ENCODE measurements around the gene MYBPHL.
A peak's percentile ranks its signal among the peaks of the same experiment; 100 is the strongest.

MYBPHL gene

DNA sequence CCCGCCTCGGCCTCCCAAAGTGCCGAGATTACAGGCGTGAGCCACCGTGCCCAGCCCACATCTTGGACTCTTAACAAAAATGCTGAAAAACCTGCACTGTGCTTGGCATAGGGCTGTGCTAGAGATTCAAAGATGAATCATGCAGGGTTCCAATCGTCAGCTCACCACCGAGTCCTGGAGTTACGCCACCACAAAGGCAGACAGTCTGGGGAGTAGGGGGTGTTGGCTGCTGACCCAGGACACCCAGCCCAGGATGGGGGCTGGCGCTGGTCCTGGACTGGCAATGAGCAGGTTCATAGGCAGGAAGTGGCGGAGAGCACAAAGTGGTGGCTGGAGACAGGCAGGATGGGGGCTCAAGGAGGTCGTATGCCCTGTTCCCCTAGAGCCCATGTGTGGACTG lies 39.8 kb downstream of the MYBPHL start:
- DNase-seq (ENCODE audit: insufficient read length) (no peak), FAIRE-seq (no peak)
- no peak for TF ChIP-seq TAF1 (IDR thresholded peaks at IDR 0.05; ENCODE audit: borderline replicate concordance, low read depth, low read length)

DNA sequence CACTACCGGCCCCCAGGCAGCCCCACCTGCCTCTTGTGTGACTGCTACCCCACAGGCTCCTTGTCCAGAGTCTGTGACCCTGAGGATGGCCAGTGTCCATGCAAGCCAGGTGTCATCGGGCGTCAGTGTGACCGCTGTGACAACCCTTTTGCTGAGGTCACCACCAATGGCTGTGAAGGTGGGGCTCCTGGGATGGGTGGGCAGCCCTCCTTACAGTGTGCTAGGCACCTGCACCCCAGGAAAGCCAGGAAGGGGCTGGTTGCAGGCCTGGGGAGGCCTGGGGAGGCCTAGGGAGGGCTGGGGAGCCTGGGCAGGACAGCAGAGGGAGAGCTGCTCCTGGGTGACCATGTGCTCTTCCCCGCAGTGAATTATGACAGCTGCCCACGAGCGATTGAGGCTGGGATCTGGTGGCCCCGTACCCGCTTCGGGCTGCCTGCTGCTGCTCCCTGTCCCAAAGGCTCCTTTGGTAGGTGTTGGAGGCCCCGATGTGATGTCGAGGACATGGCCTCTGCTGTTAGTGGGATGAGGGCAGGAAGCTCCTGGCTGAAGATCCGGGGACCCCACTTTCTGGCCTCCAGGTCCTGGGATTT lies 41.0 kb downstream of the MYBPHL start:
- FAIRE-seq (no peak), DNase-seq (ENCODE audit: insufficient read length) (no peak)
- TF ChIP-seq TAF1 (IDR thresholded peaks at IDR 0.05; ENCODE audit: borderline replicate concordance, low read depth, low read length): no peak
- no peak for TF ChIP-seq POLR2A (IDR thresholded peaks at IDR 0.05; ENCODE audit: low read depth, low read length)
- no peak for TF ChIP-seq POLR2AphosphoS5 (IDR thresholded peaks at IDR 0.05; ENCODE audit: low read depth, low read length)

DNA sequence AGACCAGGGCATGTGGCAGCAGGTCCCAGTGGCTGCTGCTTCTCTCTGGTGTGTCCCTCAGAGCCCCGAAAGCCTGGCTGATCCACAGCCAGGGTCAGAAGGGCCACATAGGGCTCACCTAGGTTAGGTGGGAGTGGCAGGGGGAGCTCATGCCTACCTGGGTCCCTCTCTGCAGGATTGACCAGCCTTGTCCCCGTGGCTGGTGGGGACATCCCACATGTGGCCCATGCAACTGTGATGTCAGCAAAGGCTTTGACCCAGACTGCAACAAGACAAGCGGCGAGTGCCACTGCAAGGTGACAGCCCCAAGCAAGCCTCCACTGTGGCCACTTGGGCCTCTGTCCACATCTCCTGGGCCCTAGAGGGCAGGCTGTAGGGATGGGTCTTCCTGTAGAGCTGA lies 41.8 kb downstream of the MYBPHL start:
- no peak for TF ChIP-seq POLR2AphosphoS5 (IDR thresholded peaks at IDR 0.05; ENCODE audit: low read depth, low read length)
- no peak for TF ChIP-seq TAF1 (IDR thresholded peaks at IDR 0.05; ENCODE audit: borderline replicate concordance, low read depth, low read length)
- no peak for TF ChIP-seq POLR2A (IDR thresholded peaks at IDR 0.05; ENCODE audit: low read depth, low read length)
- DNase-seq (ENCODE audit: insufficient read length) (no peak), FAIRE-seq (no peak)

DNA sequence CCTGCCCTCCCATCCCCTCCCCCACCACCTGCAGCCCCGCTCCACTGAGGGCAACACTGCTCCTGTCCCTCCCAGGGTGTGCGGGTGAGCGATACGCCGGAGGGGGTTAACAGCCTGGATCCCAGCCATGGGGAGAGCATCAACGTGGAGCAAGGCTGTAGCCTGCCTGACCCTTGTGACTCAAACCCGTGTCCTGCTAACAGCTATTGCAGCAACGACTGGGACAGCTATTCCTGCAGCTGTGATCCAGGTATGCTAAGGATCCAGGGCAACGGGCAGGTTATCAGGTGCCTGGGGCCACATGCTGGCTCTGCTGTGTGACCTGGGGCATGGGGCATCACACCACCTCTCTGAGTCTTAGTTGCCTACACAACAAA lies 42.4 kb downstream of the MYBPHL start:
- TF ChIP-seq POLR2AphosphoS5 (IDR thresholded peaks at IDR 0.05; ENCODE audit: low read depth, low read length) (no peak), POLR2A (IDR thresholded peaks at IDR 0.05; ENCODE audit: low read depth, low read length) (no peak), TAF1 (IDR thresholded peaks at IDR 0.05; ENCODE audit: borderline replicate concordance, low read depth, low read length) (no peak)
- no peak for DNase-seq (ENCODE audit: insufficient read length)
- no peak for FAIRE-seq

DNA sequence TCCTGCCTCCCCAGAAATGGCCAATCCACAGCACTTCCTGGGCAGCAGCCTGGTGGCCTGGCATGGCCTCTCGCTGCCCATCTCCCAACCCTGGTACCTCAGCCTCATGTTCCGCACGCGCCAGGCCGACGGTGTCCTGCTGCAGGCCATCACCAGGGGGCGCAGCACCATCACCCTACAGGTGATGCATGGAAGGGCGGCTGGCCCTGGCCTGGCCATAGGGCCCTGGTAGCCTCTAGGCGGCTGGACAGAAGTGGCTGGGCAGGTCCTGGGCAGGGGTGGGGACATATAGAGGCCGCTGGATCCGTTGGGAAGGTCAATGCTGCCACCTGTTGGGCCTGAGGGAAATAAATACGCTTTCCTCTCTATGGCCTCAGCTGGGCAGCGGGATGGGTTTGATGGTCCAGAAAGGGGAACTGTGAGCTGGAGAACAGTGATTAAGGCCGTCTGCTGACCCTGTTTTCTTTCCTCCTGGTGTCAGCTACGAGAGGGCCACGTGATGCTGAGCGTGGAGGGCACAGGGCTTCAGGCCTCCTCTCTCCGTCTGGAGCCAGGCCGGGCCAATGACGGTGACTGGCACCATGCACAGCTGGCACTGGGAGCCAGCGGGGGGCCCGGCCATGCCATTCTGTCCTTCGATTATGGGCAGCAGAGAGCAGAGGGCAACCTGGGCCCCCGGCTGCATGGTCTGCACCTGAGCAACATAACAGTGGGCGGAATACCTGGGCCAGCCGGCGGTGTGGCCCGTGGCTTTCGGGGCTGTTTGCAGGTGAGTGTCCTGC lies 43.0 kb downstream of the MYBPHL start:
- DNase-seq (ENCODE audit: insufficient read length): peak; percentile 81
- peak; percentile 86 for FAIRE-seq
- no peak for TF ChIP-seq POLR2A (IDR thresholded peaks at IDR 0.05; ENCODE audit: low read depth, low read length)
- TF ChIP-seq POLR2AphosphoS5 (IDR thresholded peaks at IDR 0.05; ENCODE audit: low read depth, low read length): no peak
- TF ChIP-seq TAF1 (IDR thresholded peaks at IDR 0.05; ENCODE audit: borderline replicate concordance, low read depth, low read length): no peak

DNA sequence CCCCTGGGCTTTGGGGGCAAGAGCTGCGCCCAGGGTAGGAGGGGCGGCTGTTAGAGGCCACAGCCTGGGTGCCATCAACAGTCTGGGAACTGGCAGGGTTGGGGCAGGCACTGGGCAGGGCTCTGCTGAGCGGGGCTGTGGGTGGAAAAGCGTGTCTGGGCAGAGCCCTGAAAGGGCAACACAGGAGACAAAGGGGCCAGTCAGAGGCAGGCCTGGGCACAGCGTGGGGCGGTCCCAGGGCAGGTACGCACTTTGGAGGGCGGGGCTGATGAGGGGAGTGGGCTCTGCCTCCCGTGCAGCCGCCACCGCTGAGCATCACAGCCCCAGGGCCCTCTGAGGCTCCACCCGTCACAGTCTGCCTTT lies 43.6 kb downstream of the MYBPHL start:
- TF ChIP-seq TAF1 (IDR thresholded peaks at IDR 0.05; ENCODE audit: borderline replicate concordance, low read depth, low read length) (no peak), POLR2AphosphoS5 (IDR thresholded peaks at IDR 0.05; ENCODE audit: low read depth, low read length) (no peak), POLR2A (IDR thresholded peaks at IDR 0.05; ENCODE audit: low read depth, low read length) (no peak)
- FAIRE-seq (no peak), DNase-seq (ENCODE audit: insufficient read length) (no peak)

DNA sequence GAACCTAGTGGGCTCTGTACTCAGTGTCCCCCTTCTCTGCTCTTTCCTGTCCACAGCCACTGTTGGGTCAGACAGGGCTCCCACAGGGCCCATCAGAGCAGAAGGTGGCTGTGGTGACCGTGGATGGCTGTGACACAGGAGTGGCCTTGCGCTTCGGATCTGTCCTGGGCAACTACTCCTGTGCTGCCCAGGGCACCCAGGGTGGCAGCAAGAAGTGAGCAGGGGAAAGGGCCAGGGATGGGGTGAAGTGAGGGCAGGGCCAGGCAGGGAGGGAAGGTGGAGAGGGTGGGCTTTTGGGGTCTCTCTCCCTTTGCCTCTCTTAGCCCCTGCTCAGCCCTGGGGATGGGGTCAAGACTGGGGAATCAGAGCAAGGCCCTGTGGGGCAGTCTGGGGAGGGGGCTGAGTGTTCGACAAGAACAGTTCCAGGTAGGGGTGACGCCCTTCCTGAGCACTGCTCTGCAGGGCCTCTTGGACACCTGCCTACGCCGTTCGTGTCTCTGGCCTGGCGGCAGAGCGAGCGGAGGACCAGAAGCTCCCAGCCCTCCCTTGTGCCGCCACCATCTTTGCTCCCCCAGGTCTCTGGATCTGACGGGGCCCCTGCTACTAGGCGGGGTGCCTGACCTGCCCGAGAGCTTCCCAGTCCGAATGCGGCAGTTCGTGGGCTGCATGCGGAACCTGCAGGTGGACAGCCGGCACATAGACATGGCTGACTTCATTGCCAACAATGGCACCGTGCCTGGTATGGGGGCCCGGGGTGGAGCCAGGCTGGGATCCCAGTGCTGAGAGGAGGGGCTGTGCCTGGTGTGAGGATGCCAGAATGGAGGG lies 44.4 kb downstream of the MYBPHL start:
- DNase-seq (ENCODE audit: insufficient read length) (no peak), FAIRE-seq (no peak)
- no peak for TF ChIP-seq POLR2A (IDR thresholded peaks at IDR 0.05; ENCODE audit: low read depth, low read length)
- no peak for TF ChIP-seq TAF1 (IDR thresholded peaks at IDR 0.05; ENCODE audit: borderline replicate concordance, low read depth, low read length)
- TF ChIP-seq POLR2AphosphoS5 (IDR thresholded peaks at IDR 0.05; ENCODE audit: low read depth, low read length): no peak

DNA sequence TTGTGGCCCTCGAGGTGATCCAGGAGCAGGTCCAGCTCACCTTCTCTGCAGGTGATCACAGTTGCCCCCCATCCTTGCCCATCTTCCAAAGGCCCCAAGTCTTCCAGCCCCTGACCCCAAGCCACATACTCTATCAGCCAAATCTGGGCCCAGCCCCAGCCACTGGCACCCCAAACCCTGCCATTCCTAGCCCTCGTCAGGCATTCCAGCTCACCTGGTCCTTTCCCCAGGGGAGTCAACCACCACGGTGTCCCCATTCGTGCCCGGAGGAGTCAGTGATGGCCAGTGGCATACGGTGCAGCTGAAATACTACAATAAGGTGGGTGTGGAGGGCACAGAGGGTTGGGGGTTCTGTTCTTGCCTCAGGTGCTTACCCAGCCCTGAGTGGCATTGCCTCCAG lies 45.2 kb downstream of the MYBPHL start:
- TF ChIP-seq POLR2AphosphoS5 (IDR thresholded peaks at IDR 0.05; ENCODE audit: low read depth, low read length) (no peak), TAF1 (IDR thresholded peaks at IDR 0.05; ENCODE audit: borderline replicate concordance, low read depth, low read length) (no peak), POLR2A (IDR thresholded peaks at IDR 0.05; ENCODE audit: low read depth, low read length) (no peak)
- FAIRE-seq (no peak), DNase-seq (ENCODE audit: insufficient read length) (no peak)

DNA sequence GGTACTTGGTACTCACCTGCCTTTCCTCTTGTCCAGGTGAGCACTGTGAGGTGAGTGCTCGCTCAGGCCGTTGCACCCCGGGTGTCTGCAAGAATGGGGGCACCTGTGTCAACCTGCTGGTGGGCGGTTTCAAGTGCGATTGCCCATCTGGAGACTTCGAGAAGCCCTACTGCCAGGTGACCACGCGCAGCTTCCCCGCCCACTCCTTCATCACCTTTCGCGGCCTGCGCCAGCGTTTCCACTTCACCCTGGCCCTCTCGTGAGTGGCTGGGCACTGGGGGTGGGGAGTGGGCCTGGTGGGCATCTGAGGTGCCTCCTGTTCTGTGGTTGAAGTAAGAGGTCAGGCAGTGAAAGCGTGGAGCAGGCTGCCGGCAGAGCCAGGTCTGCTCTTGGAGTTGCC lies 45.8 kb downstream of the MYBPHL start:
- TF ChIP-seq TAF1 (IDR thresholded peaks at IDR 0.05; ENCODE audit: borderline replicate concordance, low read depth, low read length): no peak
- DNase-seq (ENCODE audit: insufficient read length) (no peak), FAIRE-seq (no peak)

DNA sequence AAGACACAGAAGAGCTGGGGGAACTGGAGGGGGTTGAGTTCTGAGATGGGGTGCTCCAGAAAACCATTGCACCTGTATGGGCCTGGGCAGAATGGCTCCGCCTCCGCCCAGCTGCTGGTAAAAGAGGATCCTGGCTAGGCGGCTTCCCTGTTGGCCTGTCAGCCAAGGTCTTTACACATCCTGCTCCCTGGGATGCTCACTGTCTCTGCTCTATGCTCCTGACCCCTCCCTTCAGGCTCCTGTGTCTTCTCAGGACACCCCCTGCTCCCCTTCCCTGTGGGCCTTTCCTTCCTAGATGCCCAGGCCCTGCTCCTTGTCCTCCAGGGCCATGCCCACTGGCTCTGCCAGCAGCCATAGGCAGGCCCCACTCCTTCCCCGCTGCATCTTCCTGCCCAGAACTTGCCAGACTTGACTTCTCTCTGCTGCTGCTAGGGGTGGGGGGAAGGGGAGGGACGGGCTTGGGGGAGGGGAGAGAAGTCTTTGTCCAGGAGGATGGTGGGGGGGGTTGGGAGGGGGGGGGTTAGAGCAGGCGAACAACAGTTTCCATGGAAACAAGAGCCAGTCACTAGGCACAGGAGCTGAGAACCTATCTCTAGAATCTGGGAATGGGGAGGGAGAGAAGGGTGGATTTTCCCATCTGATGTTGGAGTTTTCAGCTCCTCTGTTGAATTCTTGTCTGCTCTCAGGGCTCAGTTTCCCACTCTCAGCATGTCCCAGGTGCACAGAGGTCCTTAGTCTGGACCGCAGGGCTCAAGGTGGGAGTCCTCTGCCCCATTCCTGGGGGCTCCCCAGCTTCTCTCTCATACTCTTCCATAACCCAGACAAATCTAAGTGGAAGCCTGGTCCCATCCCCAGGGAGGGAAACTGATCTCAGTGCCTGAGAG lies 46.9 kb downstream of the MYBPHL start:
- TF ChIP-seq TAF1 (IDR thresholded peaks at IDR 0.05; ENCODE audit: borderline replicate concordance, low read depth, low read length) (no peak), POLR2A (IDR thresholded peaks at IDR 0.05; ENCODE audit: low read depth, low read length) (no peak), POLR2AphosphoS5 (IDR thresholded peaks at IDR 0.05; ENCODE audit: low read depth, low read length) (no peak)
- DNase-seq (ENCODE audit: insufficient read length) (no peak), FAIRE-seq (no peak)

Measured in GM12892 (cell line).